Retinal pigment epithelial cell (primary cell): Measurements from ENCODE around the gene KCNQ1.

ENCODE experiments used
- DNase-seq: peaks from one replicate; pipeline ENCODE4 v3.0.0-alpha.2; 2010; ENCODE audit warnings: low read depth
- H3K4me3 ChIP-seq: 2 replicates; pipeline ENCODE4 v1.5.1; 2011; ENCODE audit warnings: mild to moderate bottlenecking, low read length, control low read depth, moderate library complexity
- TF ChIP-seq, protein P1 (sequence below): conservative IDR thresholded peaks from 2 replicates; pipeline ENCODE4 v1.5.1; 2011; ENCODE audit warnings: low read depth, low read length, control low read depth, inconsistent platforms

Gene KCNQ1

DNA sequence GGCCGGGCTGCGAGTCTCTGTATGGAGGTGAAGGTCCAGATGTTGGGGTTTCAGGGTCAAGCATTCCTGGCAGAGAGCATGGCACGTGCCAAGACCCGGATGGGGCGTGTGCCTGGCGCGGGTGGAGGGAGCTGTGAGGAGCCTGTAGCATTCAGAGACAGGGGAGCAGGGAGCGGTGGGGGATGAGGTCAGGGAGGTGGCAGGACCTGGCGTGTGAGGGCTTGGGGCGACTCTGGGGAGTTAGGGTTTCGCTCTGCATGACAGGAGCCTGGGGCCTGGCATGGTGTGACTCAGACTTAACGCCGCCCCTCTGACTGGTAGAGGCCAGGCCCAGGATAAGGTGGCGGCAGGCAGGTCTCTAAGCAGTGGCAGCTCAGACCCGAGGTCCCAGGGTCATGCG, 103.0 kb downstream of the KCNQ1 start:
- TF ChIP-seq, protein P1, sequence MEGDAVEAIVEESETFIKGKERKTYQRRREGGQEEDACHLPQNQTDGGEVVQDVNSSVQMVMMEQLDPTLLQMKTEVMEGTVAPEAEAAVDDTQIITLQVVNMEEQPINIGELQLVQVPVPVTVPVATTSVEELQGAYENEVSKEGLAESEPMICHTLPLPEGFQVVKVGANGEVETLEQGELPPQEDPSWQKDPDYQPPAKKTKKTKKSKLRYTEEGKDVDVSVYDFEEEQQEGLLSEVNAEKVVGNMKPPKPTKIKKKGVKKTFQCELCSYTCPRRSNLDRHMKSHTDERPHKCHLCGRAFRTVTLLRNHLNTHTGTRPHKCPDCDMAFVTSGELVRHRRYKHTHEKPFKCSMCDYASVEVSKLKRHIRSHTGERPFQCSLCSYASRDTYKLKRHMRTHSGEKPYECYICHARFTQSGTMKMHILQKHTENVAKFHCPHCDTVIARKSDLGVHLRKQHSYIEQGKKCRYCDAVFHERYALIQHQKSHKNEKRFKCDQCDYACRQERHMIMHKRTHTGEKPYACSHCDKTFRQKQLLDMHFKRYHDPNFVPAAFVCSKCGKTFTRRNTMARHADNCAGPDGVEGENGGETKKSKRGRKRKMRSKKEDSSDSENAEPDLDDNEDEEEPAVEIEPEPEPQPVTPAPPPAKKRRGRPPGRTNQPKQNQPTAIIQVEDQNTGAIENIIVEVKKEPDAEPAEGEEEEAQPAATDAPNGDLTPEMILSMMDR: no peak
- H3K4me3 ChIP-seq: no peak overlapping the region
- no peak for DNase-seq

DNA sequence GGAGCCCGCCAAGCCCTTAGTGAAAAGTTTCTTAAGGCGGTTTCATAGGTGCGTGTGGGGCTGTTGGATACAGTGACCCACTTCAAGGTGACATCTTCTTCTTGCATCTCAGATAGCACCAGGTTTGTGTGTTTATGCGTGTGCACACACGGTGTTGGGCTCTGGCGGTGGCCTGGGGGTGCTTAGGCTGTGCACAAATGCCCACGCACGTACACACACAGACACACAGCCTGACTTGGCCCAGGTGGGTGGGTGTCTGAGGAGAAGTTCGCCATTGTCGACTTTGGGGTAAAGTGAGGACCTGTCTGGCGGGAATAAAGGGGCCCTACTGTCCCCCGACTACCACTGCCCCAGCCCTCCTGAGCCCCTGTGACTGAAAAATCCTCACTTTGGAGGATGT, 103.8 kb downstream of the KCNQ1 start:
- H3K4me3 ChIP-seq: no peak overlapping the region
- DNase-seq: no peak
- TF ChIP-seq, protein P1: no peak

DNA sequence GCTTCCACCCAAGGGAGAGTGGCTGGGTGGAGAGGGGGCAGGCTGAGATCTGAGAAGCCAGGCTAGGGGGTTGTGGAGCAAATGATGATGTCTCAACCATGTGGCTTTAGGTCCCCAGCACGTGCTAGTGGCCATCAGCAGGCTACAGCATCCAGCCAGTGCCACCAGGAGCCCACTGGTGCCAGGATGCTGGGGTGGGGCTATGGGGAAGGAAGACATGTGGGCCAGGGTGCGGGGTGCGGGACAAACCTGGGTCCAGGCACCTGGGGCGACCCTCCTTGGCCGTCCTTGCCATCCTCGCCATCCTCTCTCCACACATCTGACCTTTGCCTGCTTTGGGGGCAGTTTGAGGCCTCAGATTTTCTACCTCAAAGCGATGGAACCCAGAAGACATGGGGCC, 104.3 kb downstream of the KCNQ1 start:
- TF ChIP-seq, protein P1: no peak

DNA sequence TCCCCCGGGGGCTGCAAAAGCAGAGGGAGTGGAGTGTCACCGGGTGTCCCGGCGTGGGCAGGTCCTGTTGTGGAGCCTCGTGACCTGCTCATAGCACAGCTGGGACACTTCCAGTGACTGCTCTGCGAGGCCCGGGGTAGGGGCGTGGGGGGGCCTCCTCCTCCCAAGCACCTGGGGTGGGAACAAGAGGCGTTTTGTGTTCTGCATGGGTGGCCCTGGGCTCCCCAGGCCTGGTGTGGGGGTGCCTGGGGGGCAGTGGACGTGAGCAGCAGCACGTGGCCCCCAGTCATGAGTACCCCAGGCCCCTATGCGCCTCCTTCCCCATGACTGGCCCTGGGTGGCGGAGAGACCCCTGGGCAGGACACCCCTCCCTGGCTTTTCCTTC, 104.7 kb downstream of the KCNQ1 start:
- DNase-seq: no peak
- TF ChIP-seq, protein P1: no peak
- no peak overlapping the region for H3K4me3 ChIP-seq

More for the DNA sequence above, 104.3 kb downstream of the KCNQ1 start:
- no peak for DNase-seq
- no peak overlapping the region for H3K4me3 ChIP-seq

DNA sequence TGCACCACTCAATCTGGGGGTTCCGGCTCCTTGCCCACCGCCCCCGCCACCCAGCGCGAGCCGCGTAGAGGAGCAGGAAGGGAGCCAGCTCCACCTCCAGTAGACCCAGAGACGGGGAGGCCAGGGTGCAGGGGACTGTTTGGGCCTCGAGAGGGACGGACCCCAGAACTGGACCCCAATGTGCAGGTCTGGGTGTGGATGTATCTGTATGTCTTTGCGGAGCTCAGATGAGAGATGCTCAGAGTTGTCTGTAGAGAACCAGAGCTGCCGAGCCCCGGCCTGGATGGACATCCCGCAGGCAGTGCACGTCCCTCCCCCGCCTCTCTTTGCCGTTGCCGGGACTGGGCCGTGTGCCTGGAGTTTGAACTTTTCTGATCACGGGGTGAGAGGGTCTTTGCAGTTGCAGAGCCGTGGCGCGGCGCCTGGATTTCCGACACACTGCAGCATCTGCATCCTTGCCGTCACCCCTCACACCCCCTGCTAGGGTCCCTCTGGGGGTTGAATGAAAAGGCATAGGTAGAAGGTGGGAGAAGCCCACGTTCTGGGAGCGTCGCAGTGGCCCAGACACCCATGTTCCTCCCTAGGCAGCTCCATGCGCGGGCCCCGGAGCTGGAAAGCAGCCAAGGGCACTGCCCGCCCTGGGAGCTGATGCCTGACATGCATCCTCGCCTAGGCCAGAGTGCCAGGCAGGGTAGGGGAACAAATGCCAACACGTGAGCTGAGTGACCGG, 105.2 kb downstream of the KCNQ1 start:
- TF ChIP-seq, protein P1: no peak
- no peak for DNase-seq
- no peak overlapping the region for H3K4me3 ChIP-seq

DNA sequence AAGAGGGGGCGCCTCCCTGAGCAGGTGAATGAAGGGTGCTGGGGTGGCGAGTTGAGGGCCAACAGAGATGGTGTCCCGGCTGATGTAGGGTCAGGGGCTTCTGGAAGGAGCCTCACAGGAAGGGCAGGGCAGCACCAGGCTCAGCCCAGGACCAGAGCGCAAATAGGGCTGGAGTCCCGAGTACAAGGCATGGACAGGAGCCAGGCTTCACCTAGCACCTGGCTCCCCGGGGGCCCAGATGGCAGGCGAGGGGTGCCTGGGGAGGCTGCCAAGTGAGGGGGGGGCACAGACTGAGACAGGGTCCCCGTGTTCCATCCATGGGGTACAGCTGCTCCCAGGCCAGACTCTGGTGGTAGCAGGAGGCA, 105.8 kb downstream of the KCNQ1 start:
- DNase-seq: no peak
- TF ChIP-seq, protein P1: no peak

DNA sequence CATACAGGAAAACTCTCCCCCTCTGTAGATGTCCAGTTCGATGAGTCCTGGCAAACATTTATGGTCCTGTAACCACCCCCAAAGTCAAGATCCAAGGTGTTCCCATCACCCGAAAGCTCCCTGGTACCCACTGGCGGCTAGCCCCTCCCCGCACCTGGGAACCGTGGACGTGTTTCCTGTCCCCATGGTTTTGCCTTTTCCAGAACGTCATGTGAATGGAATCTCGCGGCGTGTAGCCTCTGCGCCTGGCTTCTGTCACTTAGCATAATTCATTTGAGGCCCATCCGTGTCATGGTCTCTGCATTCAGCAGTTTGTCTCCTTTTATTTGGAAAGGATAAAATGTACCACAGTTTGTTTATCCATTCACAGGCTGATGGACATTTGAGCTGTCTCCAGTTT, 106.3 kb downstream of the KCNQ1 start:
- DNase-seq: no peak
- no peak overlapping the region for H3K4me3 ChIP-seq
- TF ChIP-seq, protein P1: no peak

More for the DNA sequence above, 105.8 kb downstream of the KCNQ1 start:
- H3K4me3 ChIP-seq: no peak overlapping the region
